ENCODE results near the gene NHERF1. TPM values are rescaled to one million over a fixed set of nuclear protein-coding genes. Genes with fewer than 3 reads are reported as not detected.

Gene NHERF1
- total and polyA plus RNA-seq, 2 of the 4 experiments (the other 2 are of a cell fraction), result 3.8 to 11.8 TPM

- 78% methylated on average over 3 of the region's 12 CpGs; no CpG with 5 or more reads in 1 of the 2 experiments for WGBS, 2 experiments (ENCODE audit: extremely low coverage in 2 of 2, insufficient read length in 1 of 2)
These were observed 55.0 kb downstream of the NHERF1 start for GRCh38 chr17:74803388-74803930.

More at GRCh38 chr17:74803388-74803930, 55.0 kb downstream of the NHERF1 start:
- Histone ChIP-seq H3K23ac (ENCODE audit: low read depth, low read length) (no peak overlapping the region), H3K36me3 (ENCODE audit: control insufficient read depth, insufficient read depth, low read length) (peaks cover 26% of the 10 kb centered on the region), H3K4me1 (ENCODE audit: control insufficient read depth, insufficient read depth, low read length) (no peaks in the 10 kb centered on the region), H4K8ac (ENCODE audit: low read depth in 2 of 2, low read length in 2 of 2) (no peak overlapping the region), H3K4ac (ENCODE audit: low read depth, low read length) (no peak overlapping the region), H4K91ac (ENCODE audit: insufficient read depth, low read depth, low read length) (no peak overlapping the region), H3K56ac (ENCODE audit: extremely low read depth, insufficient read depth, low read length) (no peak overlapping the region), H3K79me1 (ENCODE audit: low read depth in 1 of 2, low read length in 2 of 2) (no peaks in the 10 kb centered on the region), H3K27me3 (ENCODE audit: control insufficient read depth, insufficient read depth, low read length) (no peaks in the 10 kb centered on the region), H3K27ac (ENCODE audit: insufficient read depth, low read length) (no peak overlapping the region), H3K9me1 (ENCODE audit: insufficient read depth, low read length) (no peaks in the 10 kb centered on the region), H2BK5ac (ENCODE audit: low read depth, low read length, poor library complexity, severe bottlenecking) (no peak overlapping the region), H4K5ac (ENCODE audit: low read depth, low read length) (no peak overlapping the region), H3K4me3 (ENCODE audit: insufficient read depth, low read depth, low read length) (no peak overlapping the region), H2BK20ac (ENCODE audit: low read depth, low read length) (no peak overlapping the region), H4K20me1 (ENCODE audit: insufficient read depth, low read length) (no peaks in the 10 kb centered on the region), H2AK9ac (replicated peaks; ENCODE audit: low read depth, low read length, poor library complexity) (no peak overlapping the region), H3K9ac (ENCODE audit: low read depth, low read length) (no peak overlapping the region), H3K4me2 (ENCODE audit: low read depth, low read length) (no peak overlapping the region), H3K9me3 (ENCODE audit: control insufficient read depth, insufficient read depth, low read length) (no peaks in the 10 kb centered on the region), H2BK15ac (ENCODE audit: low read depth, low read length) (no peak overlapping the region), H3K18ac (ENCODE audit: low read depth, low read length) (no peak overlapping the region), H2BK120ac (ENCODE audit: low read depth, low read length) (no peak overlapping the region), H2AFZ (replicated peaks; ENCODE audit: low read length, poor library complexity) (no peak overlapping the region), H3K14ac (replicated peaks; ENCODE audit: low read depth, low read length) (no peak overlapping the region), H2AK5ac (ENCODE audit: low read depth, low read length) (no peak overlapping the region)
- TF ChIP-seq SMC3 (IDR thresholded peaks at IDR 0.05; ENCODE audit: low read depth, low read length), result no peak
- TF ChIP-seq ELK1 (IDR thresholded peaks at IDR 0.05; ENCODE audit: borderline replicate concordance, low read depth, low read length), result no peak
- TF ChIP-seq CEBPB (IDR thresholded peaks at IDR 0.05; ENCODE audit: low read depth, low read length), result no peak
- no peak for TF ChIP-seq NFE2L2 (IDR thresholded peaks at IDR 0.05; ENCODE audit: low read depth, low read length)
- TF ChIP-seq MAZ (IDR thresholded peaks at IDR 0.05; ENCODE audit: borderline replicate concordance, low read depth, low read length), result no peak
- no peak for TF ChIP-seq RFX5 (IDR thresholded peaks at IDR 0.05; ENCODE audit: low read depth, low read length)
- no peak for TF ChIP-seq RAD21 (IDR thresholded peaks at IDR 0.05; ENCODE audit: low read length)
- TF ChIP-seq FOS (IDR thresholded peaks at IDR 0.05; ENCODE audit: low read depth, low read length), result no peak
- no peak for TF ChIP-seq RCOR1 (IDR thresholded peaks at IDR 0.05; ENCODE audit: insufficient replicate concordance, low read length)
- TF ChIP-seq, protein P1, sequence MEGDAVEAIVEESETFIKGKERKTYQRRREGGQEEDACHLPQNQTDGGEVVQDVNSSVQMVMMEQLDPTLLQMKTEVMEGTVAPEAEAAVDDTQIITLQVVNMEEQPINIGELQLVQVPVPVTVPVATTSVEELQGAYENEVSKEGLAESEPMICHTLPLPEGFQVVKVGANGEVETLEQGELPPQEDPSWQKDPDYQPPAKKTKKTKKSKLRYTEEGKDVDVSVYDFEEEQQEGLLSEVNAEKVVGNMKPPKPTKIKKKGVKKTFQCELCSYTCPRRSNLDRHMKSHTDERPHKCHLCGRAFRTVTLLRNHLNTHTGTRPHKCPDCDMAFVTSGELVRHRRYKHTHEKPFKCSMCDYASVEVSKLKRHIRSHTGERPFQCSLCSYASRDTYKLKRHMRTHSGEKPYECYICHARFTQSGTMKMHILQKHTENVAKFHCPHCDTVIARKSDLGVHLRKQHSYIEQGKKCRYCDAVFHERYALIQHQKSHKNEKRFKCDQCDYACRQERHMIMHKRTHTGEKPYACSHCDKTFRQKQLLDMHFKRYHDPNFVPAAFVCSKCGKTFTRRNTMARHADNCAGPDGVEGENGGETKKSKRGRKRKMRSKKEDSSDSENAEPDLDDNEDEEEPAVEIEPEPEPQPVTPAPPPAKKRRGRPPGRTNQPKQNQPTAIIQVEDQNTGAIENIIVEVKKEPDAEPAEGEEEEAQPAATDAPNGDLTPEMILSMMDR (conservative IDR thresholded peaks at IDR 0.05; ENCODE audit: low read depth, low read length), result no peak
- TF ChIP-seq POLR2A (IDR thresholded peaks at IDR 0.05; ENCODE audit: low read depth, low read length), result no peak
- no peak for TF ChIP-seq BHLHE40 (IDR thresholded peaks at IDR 0.05; ENCODE audit: low read depth, low read length)
- TF ChIP-seq MXI1 (IDR thresholded peaks at IDR 0.05; ENCODE audit: borderline replicate concordance, low read depth, low read length), result no peak
- TF ChIP-seq MAFK (IDR thresholded peaks at IDR 0.05; ENCODE audit: low read depth, low read length), result no peak
- no peak for TF ChIP-seq CHD1 (IDR thresholded peaks at IDR 0.05; ENCODE audit: low read depth, low read length)
- TF ChIP-seq USF2 (IDR thresholded peaks at IDR 0.05; ENCODE audit: low read depth, low read length), result no peak
- ATAC-seq (ENCODE audit: low read depth) (no peak), DNase-seq (no peak)
- ChIA-PET CTCF (no interaction called here), POLR2A (ENCODE audit: unreplicated experiment) (no interaction called here)
- no TSS peak for BruUV-seq (replicated peaks)
- intact Hi-C loops (cut with micrococcal nuclease), result no loop called here
- dilution Hi-C loops (cut with HindIII; ENCODE audit: low sequenced_read_pairs, unreplicated experiment), result no loop called here
- in situ Hi-C loops (cut with MboI; ENCODE audit: low sequenced_read_pairs), result no loop called here
